Testis (tissue), 3 donors: Measurements from ENCODE around the gene NCAPD3. TPM values are rescaled to one million over a fixed set of nuclear protein-coding genes. Genes with fewer than 3 reads are reported as not detected.
A peak's percentile ranks its signal among the peaks of the same experiment; 100 is the strongest.

Source experiments
- DNase-seq: peaks from one replicate; pipeline ENCODE4 v3.0.0-alpha.2; 2019
- H3K27ac ChIP-seq, 2 donors: fragments of 200-600 bp; sonication (generic); one replicate each; pipeline ENCODE4 v1.5.1; 2019
- H3K27me3 ChIP-seq: fragments of 200-600 bp; sonication (generic); one replicate; pipeline ENCODE4 v1.5.1; 2019
- H3K36me3 ChIP-seq: fragments of 200-600 bp; sonication (generic); one replicate; pipeline ENCODE4 v1.5.1; 2017; ENCODE audit warnings: low read depth; ENCODE audit errors: missing control alignments
- H3K4me1 ChIP-seq: fragments of 200-600 bp; sonication (generic); one replicate; pipeline ENCODE4 v1.5.1; 2019
- H3K4me3 ChIP-seq, 2 donors: fragments of 200-600 bp; sonication (generic); one replicate each; pipeline ENCODE4 v1.5.1; 2017 to 2019
- H3K9me3 ChIP-seq: fragments of 200-600 bp; sonication (generic); one replicate; pipeline ENCODE4 v1.5.1; 2017
- POLR2A ChIP-seq: fragments of 450-650 bp; IDR thresholded peaks from one replicate; pipeline ENCODE4 v1.6.1; 2017; ENCODE audit warnings: antibody characterized with exemption, mild to moderate bottlenecking, moderate library complexity
- WGBS, 2 donors: methylation state at CpG; one replicate each; pipeline ENCODE4 v1.1.5; 2018; 5-methylcytosine and 5-hydroxymethylcytosine counted together
- intact Hi-C: fragments of 100-400 bp; cut with DNase I; formaldehyde crosslinking; loops from one replicate; pipeline ENCODE4 v1.15.1; 2023; ENCODE audit warnings: low total_unique reads
- polyA plus RNA-seq: library from polyadenylated mRNA; stranded (reverse); fragments of 350-450 nt; fragmentation: Illumina TruSeq; extraction: RNeasy Lipid Tissue Mini Kit (QIAGEN cat#74804); gene quantifications from one replicate; pipeline ENCODE4 v1.2.3, GENCODE V29; 2014; ENCODE audit warnings: low read depth, low replicate concordance; ENCODE audit not compliant: insufficient read depth
- total RNA-seq, 2 donors: library from RNA; depleted of rRNA; stranded (reverse); fragments of >200 nt; gene quantifications; one replicate each; pipeline ENCODE4 v1.2.3, GENCODE V29; 2016
- TF ChIP-seq, protein P1 (sequence below), 3 experiments: fragments of 450-650 bp in 2 of 3; fragments of 200-600 bp in 1 of 3; sonication (generic) in 1 of 3; IDR thresholded peaks; one replicate each; pipeline ENCODE4 v1.5.1; 2016 to 2019; ENCODE audit warnings: antibody characterized with exemption in 3 of 3, mild to moderate bottlenecking in 2 of 3, moderate library complexity in 1 of 3

Gene NCAPD3
- total and polyA plus RNA-seq, 3 donors from 2014 or later: 30.8 to 82.9 (median 69.3) TPM

DNA sequence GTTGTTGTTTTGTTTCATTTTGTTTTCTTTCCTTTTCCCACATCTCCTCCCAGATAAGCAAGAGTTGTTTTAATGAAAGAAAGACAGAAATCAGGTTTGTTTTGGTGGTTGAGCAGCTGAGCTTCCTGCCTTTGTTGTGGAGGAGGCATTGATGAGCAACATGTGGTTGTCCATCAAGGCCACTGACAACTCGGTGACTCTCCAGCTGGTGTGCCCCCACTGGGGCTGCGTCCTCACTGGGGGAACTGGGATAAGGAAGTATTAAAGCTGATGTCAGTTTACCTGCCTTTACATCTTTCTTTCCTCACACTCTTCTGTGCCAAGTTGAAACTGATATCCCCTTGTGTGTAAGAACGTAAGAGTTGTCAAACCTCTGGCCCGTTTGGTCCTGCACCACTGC is 6.6 kb upstream of the NCAPD3 start:
- Histone ChIP-seq H3K27me3 (no peaks in the 10 kb centered on the region), H3K4me1 (peaks cover 36% of the 10 kb centered on the region), H3K9me3 (no peaks in the 10 kb centered on the region), H3K27ac (no peak overlapping the region), H3K4me3 (no peak overlapping the region), H3K36me3 (no peaks in the 10 kb centered on the region)
- WGBS, 2 donors: 35 to 70% methylated on average over 4 of the region's 4 CpGs
- intact Hi-C loops: no loop called here
- no peak for TF ChIP-seq POLR2A
- TF ChIP-seq, protein P1, sequence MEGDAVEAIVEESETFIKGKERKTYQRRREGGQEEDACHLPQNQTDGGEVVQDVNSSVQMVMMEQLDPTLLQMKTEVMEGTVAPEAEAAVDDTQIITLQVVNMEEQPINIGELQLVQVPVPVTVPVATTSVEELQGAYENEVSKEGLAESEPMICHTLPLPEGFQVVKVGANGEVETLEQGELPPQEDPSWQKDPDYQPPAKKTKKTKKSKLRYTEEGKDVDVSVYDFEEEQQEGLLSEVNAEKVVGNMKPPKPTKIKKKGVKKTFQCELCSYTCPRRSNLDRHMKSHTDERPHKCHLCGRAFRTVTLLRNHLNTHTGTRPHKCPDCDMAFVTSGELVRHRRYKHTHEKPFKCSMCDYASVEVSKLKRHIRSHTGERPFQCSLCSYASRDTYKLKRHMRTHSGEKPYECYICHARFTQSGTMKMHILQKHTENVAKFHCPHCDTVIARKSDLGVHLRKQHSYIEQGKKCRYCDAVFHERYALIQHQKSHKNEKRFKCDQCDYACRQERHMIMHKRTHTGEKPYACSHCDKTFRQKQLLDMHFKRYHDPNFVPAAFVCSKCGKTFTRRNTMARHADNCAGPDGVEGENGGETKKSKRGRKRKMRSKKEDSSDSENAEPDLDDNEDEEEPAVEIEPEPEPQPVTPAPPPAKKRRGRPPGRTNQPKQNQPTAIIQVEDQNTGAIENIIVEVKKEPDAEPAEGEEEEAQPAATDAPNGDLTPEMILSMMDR (IDR thresholded peaks at IDR 0.05): no peak
- no peak for DNase-seq

GRCh38 chr11:134229126-134229790 is 5.5 kb upstream of the NCAPD3 start:
- no peaks in the 10 kb centered on the region for H3K9me3 ChIP-seq
- intact Hi-C loops: no loop called here
- H3K36me3 ChIP-seq: no peaks in the 10 kb centered on the region
- no peaks in the 10 kb centered on the region for H3K27me3 ChIP-seq
- DNase-seq: no peak
- H3K4me1 ChIP-seq: peaks cover 30% of the 10 kb centered on the region
- no peak for TF ChIP-seq POLR2A
- TF ChIP-seq, protein P1 (IDR thresholded peaks at IDR 0.05): no peak
- no peak overlapping the region for H3K4me3 ChIP-seq
- WGBS, 2 donors: 69 to 73% methylated on average over 6 of the region's 6 CpGs
- no peak overlapping the region for H3K27ac ChIP-seq

DNA sequence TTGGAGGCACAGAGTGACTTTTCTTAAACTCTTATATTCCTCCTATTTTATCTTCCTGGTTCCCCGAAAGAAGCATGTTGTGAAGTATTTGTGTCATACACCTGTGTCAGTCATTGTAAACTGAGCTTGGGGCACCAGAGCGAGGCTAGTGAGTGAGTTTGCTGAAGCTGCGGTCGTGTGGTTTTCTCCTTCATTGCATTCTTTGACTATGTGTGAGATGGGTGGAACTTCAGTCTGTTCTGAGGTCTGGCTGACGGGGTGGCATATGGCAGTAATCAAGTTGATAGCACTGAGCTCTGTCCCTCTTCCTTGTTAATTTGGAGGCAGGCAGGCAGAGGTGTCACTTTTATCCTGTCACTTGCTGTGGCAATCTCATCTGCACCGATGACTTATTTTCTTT is 4.9 kb upstream of the NCAPD3 start:
- Histone ChIP-seq H3K36me3 (no peaks in the 10 kb centered on the region), H3K9me3 (no peaks in the 10 kb centered on the region), H3K27me3 (no peaks in the 10 kb centered on the region), H3K27ac (no peak overlapping the region), H3K4me3 (no peak overlapping the region), H3K4me1 (peaks cover 30% of the 10 kb centered on the region)
- intact Hi-C loops: no loop called here
- DNase-seq: no peak
- 81 to 83% methylated on average over 6 of the region's 6 CpGs for WGBS, 2 donors
- no peak for TF ChIP-seq POLR2A

- Histone ChIP-seq H3K27ac (no peak overlapping the region), H3K4me3 (no peak overlapping the region), H3K4me1 (peaks cover 36% of the 10 kb centered on the region), H3K27me3 (no peaks in the 10 kb centered on the region), H3K9me3 (no peaks in the 10 kb centered on the region), H3K36me3 (no peaks in the 10 kb centered on the region)
- intact Hi-C loops: no loop called here
- WGBS, 2 donors: 76 to 81% methylated on average over 5 of the region's 5 CpGs
- TF ChIP-seq, protein P1 (IDR thresholded peaks at IDR 0.05): no peak
- TF ChIP-seq POLR2A: no peak
- DNase-seq: no peak
Observed at GRCh38 chr11:134226806-134227325, 3.1 kb upstream of the NCAPD3 start.

GRCh38 chr11:134224710-134225664 is 1.2 kb upstream of the NCAPD3 start:
- intact Hi-C loops: no loop called here
- peak; percentile 75 for DNase-seq
- WGBS, 2 donors: 0% methylated on average over 27 to 61 of the region's 93 CpGs
- TF ChIP-seq, protein P1 (IDR thresholded peaks at IDR 0.05): no peak
- no peak for TF ChIP-seq POLR2A
- Histone ChIP-seq H3K4me3 (peak overlapping the region; percentile 89 to 96), H3K36me3 (no peaks in the 10 kb centered on the region), H3K9me3 (no peaks in the 10 kb centered on the region), H3K27me3 (no peaks in the 10 kb centered on the region), H3K4me1 (peaks cover 24% of the 10 kb centered on the region), H3K27ac (peak overlapping the region; percentile 51 to 99)
